Measurements from ENCODE around the gene WARS2.
"Not testable (repeated sequence)": the region's sequence is repeated elsewhere in the genome, so short reads cannot be mapped to it uniquely, and the experiment has no call there.

Gene WARS2

GRCh38 chr1:119140177-119141019 lies at the start of gene WARS2:
Gene WARS2, minus strand, starts transcription at chr1:119140653. Its CDS starts 9 bp downstream, at chr1:119140644.
- no peak for TF ChIP-seq ZNF274 (IDR thresholded peaks at IDR 0.05; ENCODE audit: low read depth, low read length)
- H3K4me3 ChIP-seq (ENCODE audit: low read length), result peak within 1 kb of the TSS; percentile 70

GRCh38 chr1:119188926-119189325 lies 48.5 kb upstream of the WARS2 start:
- TF ChIP-seq ZNF274 (IDR thresholded peaks at IDR 0.05; ENCODE audit: low read depth, low read length), result no peak
- H3K4me3 ChIP-seq (ENCODE audit: low read length), result no peak overlapping the region

- no peak for TF ChIP-seq ZNF274 (IDR thresholded peaks at IDR 0.05; ENCODE audit: low read depth, low read length)
- no peak overlapping the region for H3K4me3 ChIP-seq (ENCODE audit: low read length)
These were observed 47.0 kb upstream of the WARS2 start for GRCh38 chr1:119187416-119187815.

GRCh38 chr1:119186471-119186870 lies 46.0 kb upstream of the WARS2 start:
- TF ChIP-seq ZNF274 (IDR thresholded peaks at IDR 0.05; ENCODE audit: low read depth, low read length), result no peak
- H3K4me3 ChIP-seq (ENCODE audit: low read length), result no peak overlapping the region

GRCh38 chr1:119184972-119185371 lies 44.5 kb upstream of the WARS2 start:
- no peak for TF ChIP-seq ZNF274 (IDR thresholded peaks at IDR 0.05; ENCODE audit: low read depth, low read length)
- H3K4me3 ChIP-seq (ENCODE audit: low read length), result no peak overlapping the region

GRCh38 chr1:119181218-119181617 lies 40.8 kb upstream of the WARS2 start:
- no peak overlapping the region for H3K4me3 ChIP-seq (ENCODE audit: low read length)
- no peak for TF ChIP-seq ZNF274 (IDR thresholded peaks at IDR 0.05; ENCODE audit: low read depth, low read length)

- no peak for TF ChIP-seq ZNF274 (IDR thresholded peaks at IDR 0.05; ENCODE audit: low read depth, low read length)
These were observed 38.6 kb upstream of the WARS2 start for GRCh38 chr1:119179051-119179450.

GRCh38 chr1:119172927-119173326 lies 32.5 kb upstream of the WARS2 start:
- H3K4me3 ChIP-seq (ENCODE audit: low read length), result not testable (repeated sequence)

More at GRCh38 chr1:119179051-119179450, 38.6 kb upstream of the WARS2 start:
- H3K4me3 ChIP-seq (ENCODE audit: low read length), result no peak overlapping the region

GRCh38 chr1:119171381-119172010 lies 31.0 kb upstream of the WARS2 start:
- not testable (repeated sequence) for H3K4me3 ChIP-seq (ENCODE audit: low read length)

- no peak for TF ChIP-seq ZNF274 (IDR thresholded peaks at IDR 0.05; ENCODE audit: low read depth, low read length)
- H3K4me3 ChIP-seq (ENCODE audit: low read length), result no peak overlapping the region
These were observed 22.9 kb upstream of the WARS2 start for GRCh38 chr1:119163396-119163795.

- no peak for TF ChIP-seq ZNF274 (IDR thresholded peaks at IDR 0.05; ENCODE audit: low read depth, low read length)
- H3K4me3 ChIP-seq (ENCODE audit: low read length), result no peak overlapping the region
These were observed 20.4 kb upstream of the WARS2 start for GRCh38 chr1:119160866-119161265.

- H3K4me3 ChIP-seq (ENCODE audit: low read length), result no peak overlapping the region
- no peak for TF ChIP-seq ZNF274 (IDR thresholded peaks at IDR 0.05; ENCODE audit: low read depth, low read length)
These were observed 20.0 kb upstream of the WARS2 start for GRCh38 chr1:119160409-119160808.

GRCh38 chr1:119159966-119160365 lies 19.5 kb upstream of the WARS2 start:
- no peak overlapping the region for H3K4me3 ChIP-seq (ENCODE audit: low read length)
- no peak for TF ChIP-seq ZNF274 (IDR thresholded peaks at IDR 0.05; ENCODE audit: low read depth, low read length)

GRCh38 chr1:119159111-119159510 lies 18.7 kb upstream of the WARS2 start:
- H3K4me3 ChIP-seq (ENCODE audit: low read length), result no peak overlapping the region
- no peak for TF ChIP-seq ZNF274 (IDR thresholded peaks at IDR 0.05; ENCODE audit: low read depth, low read length)

GRCh38 chr1:119156761-119157160 lies 16.3 kb upstream of the WARS2 start:
- not testable (repeated sequence) for H3K4me3 ChIP-seq (ENCODE audit: low read length)

- H3K4me3 ChIP-seq (ENCODE audit: low read length), result not testable (repeated sequence)
These were observed 14.6 kb upstream of the WARS2 start for GRCh38 chr1:119155069-119155468.
